GM19239 (cell line): ENCODE results near the gene MED12L.
"Not testable (repeated sequence)": the region's sequence is repeated elsewhere in the genome, so short reads cannot be mapped to it uniquely, and the experiment has no call there.

Source experiments
- DNase-seq: peaks from one replicate; pipeline ENCODE4 v3.0.0; 2011; ENCODE audit warnings: low spot score; ENCODE audit not compliant: insufficient read length
- FAIRE-seq: peaks from 2 replicates; lab custom pipeline; 2011; peaks lifted over from hg19 to GRCh38; lab: Jason Lieb, UNC

The MED12L gene

DNA sequence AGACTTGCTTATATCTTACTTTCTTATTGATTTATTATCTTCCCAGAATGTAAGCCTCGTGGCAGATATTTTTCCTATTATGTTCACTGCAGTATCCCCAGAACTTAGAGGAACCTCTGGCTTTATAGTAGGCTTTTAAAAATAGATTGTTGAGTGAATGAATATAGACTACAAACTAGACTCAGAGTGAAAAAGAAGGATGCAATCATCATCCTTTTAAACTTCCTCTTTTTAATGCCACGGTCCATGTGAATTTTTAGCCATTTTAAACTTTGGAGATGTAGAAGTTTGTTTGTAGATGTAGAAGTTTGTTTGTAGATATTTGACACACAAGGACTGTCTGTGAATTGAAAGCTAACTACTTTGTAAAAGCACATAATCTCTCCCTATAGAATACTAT, 306.3 kb downstream of the MED12L start:
- DNase-seq (no peak), FAIRE-seq (no peak)

DNA sequence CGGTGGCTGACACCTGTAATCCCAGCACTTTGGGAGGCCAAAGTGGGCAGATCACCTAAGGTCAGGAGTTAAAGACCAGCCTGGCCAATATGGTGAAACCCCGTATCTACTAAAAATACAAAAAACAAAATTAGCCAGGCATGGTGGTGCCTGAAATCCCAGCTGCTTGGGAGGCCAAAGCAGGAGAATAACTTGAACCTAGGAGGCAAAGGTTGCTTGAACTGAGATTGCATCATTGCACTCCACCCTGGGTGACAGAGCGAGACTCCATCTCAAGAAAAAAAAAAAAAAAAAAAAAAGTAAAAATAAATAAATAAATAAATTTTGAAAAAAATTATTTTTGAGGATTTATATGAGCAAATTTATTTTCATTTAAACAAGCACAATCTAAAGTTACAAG, 306.7 kb downstream of the MED12L start:
- FAIRE-seq, DNase-seq: not testable (repeated sequence)

DNA sequence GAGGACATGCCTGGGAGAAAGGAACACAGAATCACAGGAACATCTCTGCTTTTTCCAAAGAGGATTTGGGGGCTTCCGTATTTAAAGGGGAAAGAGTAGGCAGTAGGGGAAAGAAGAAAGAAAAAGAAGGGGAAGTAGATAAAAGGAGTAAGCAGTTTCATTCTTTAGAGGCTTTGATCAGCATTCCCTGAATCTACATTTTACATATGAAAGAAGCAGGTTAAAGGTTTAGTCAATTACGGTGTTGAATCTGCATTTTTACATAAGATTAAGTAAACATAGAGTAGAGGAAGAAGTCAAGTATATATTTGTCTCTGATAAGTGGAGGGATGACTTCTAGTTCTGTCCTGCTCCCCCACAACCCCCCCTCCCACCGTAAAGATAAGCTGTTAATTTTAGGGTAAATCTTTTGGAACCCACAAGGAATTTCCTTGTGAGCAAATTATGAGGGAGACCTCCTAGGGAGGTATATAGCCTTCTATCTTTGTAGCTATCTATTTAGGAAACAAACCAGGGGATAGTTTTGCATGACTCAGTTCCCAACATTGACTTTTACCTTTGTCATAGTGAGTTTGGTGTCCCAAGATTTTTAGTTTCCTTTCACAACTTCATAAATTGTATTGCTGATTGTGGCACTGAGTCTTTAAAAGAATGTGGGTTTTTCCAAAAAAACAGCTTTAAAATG, 307.8 kb downstream of the MED12L start:
- DNase-seq (no peak), FAIRE-seq (no peak)

DNA sequence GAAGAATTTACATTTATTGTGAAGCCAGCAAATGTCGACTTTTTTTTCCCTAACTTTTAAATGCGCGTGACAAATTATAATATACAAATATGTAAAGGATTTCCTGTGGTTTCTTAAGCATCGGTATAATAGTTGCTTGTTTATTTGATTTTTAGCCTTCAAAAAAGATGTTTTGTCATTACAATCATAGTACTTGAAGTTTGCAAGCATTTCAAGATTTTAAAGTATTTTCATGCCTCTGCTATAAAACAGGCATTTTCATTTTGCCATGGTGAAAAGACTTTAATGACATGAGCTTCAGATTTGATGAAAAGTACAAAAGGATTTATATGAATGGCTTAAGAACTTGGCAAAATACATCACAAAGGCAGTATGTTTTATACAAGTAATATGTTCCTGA, 308.5 kb downstream of the MED12L start:
- FAIRE-seq (no peak), DNase-seq (no peak)

DNA sequence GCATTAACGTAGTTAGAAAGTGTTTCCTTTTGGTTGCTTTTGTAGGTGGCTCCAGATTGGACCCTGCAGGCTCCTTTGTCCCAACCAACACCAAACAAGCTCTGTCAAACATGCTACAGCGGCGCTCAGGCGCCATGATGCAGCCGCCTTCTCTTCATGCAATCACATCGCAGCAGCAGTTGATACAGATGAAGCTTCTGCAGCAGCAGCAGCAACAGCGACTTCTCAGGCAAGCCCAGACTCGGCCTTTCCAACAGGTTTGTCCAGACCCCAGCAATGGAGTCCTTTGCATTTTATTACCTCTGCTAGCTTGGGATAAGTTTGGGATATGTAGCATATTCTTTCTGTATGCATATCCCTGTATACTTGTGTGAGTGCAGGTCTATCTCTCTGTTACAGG, 309.1 kb downstream of the MED12L start:
- DNase-seq, result no peak
- FAIRE-seq, result no peak

DNA sequence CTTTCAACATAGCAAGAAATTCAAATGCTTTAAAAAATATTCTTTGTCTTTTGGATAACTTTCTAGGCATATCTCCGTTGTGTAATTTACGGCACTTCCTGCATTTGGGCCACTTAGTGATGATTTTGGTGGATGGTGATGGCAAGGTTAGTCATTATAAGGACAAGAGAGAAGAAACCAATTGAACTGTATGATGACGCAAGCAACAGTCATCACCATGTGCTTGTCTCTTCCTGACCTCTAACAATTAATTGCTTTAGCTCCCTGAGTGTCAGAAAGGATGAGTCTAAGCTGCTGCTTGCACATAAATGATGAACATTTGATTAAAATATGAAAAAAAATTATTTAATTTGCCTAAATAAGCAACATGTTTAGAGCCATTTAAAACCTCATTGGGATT, 310.3 kb downstream of the MED12L start:
- FAIRE-seq, result no peak
- no peak for DNase-seq

DNA sequence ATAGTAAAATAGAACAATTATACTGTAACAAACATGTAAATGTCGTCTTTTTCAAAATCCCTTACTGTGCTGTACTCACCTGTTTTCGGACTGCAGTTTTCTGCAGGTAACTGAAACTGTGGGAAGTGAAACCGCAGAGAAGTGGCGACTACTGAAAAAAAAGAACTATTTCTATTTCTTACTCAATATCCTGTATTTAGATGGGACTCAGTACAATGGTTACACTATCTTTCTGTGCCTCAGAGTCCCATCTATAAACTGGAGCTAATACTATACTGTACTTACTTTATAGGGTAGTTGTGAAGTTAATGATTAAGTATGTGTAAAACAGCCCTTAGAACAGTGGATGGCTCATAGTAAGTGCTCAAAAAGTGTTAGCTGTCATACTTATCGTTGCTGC, 313.4 kb downstream of the MED12L start:
- no peak for DNase-seq
- peak; percentile 68 for FAIRE-seq

DNA sequence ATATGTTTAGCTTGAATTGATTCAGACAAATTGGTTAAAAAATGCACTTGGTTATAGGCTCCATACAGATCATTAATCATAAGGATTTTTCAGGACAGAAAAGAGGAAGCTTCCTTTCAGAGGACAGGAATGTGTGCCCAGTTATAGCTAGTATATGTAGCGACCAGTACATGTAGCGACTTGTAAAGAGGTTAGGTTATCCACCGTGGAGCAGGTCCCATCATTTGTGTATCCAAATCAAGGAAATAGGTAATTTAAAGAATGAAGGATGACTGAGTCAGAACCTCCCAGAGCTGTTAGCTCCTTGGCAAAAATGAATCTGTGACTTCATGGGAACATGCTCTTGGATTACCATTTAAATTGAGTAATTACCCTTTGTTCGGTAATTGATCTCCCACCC, 314.9 kb downstream of the MED12L start:
- FAIRE-seq, result no peak
- DNase-seq, result no peak

DNA sequence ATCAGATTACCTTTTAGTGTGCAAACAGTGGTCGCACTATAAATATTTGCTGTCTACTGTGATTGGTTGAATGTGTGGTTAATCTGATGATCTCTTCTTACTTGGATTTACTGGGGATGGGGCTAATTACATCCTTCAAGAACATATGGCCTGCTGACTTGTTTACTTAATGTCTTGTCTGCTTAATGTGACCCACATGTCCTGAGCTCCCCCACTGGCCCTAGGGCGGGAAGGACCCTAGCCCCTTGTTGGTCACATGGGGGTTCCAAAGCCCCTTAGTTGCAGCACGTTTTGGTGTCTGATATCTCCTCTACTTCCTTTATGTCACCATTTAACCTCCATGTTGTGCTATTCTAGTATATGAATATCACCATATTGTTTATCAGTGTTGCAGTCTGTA, 316.9 kb downstream of the MED12L start:
- DNase-seq (no peak), FAIRE-seq (no peak)

DNA sequence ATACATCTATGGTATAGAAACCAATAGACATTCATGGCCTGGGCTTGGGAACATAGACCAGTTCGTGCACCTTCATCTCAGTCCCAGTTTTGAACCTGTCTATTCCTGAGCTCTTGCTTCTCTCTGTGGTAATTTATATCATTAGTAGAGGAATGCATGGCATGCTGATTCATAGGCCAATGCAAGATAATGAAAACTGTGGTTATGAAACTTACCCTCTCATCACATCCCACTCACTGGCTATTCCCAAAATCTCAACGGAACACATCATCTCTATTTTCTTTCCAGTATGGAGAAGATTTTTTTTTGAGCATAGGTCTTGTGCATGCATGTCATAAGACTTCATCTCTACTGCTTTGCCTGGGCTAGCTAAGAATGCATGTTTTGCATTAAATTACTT, 317.8 kb downstream of the MED12L start:
- DNase-seq (no peak), FAIRE-seq (no peak)

DNA sequence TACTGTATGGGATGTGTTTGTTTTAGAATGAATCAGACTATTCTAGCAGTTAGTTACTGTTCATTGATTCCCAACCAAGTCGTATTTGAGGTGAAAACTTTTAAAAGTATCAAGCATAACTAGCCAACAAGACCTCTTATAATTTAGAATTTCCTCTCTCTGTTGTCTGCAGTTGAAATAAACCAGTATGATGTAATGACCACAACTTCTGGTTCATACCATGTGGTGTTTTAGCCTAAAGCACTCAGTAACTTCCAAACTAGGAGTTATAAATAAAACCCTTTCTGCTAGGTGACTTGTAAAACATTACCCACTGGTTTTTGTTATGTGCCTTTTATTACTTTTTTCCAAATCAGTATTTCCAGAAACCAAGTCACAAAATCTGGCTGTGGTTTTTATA, 318.9 kb downstream of the MED12L start:
- FAIRE-seq (no peak), DNase-seq (no peak)

DNA sequence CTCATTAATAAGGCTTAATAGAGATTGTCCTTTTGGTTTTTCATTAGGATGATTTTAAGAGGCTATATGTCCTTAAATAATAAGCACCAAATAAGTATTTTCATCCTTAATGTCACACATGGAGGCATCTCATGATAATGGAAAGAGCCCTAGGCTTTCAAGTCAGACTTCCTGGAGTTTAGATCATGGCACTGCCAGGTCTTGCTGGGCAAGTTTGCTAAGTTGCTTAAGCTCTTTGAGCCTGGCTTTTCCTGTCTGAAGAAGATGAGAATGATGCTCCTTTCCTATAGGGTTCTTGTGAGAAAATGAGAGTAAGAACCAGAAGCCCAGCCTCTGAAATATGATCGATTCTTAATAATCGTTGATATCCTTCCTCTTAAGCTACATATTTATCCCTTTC, 322.5 kb downstream of the MED12L start:
- FAIRE-seq (no peak), DNase-seq (no peak)

DNA sequence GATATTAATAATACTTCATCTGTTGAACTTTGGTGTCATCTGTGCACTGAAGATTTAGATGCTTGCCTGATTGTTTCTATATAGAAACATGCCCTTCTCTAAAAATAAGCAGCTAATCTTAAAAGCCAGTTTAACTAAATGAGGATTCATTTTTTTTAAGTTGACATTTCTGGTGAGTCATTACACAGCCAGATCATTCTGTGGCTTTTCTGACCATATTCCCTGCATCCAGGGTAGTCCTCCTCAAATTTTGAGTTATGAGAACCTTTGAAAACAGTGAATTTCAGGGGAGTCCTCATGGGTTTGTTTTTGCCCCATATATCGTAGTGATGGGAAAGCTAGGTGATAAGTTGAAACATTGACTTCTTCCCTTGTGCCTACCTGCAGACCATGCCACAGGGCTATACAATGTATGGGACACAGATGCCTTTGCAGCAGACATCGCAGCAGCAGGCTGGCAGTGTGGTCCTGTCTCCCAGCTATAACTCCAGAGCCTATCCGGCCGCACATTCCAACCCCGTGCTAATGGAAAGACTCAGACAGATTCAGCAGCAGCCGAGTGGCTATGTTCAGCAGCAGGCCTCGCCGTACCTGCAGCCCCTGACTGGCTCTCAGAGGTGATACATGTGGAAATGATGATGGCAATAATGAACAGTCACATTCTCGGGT, 325.6 kb downstream of the MED12L start:
- DNase-seq (no peak), FAIRE-seq (no peak)

DNA sequence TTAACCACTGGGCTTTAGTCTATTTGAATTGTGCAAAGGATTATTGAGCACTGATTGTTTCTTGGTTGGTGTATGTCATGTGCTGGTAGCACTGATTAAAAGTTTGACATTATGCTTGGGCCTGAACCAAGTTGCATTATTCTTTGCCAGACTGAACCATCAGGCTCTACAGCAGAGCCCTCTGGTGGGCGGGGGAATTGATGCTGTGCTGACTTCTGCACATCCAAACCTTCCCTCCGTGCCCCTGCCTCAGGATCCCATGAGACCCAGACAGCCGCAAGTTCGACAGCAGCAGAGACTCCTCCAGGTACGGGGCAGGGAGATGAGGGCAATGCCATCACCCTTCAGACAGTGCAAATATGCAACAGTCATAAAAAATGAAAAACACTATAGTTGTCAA, 327.5 kb downstream of the MED12L start:
- FAIRE-seq, result no peak

DNA sequence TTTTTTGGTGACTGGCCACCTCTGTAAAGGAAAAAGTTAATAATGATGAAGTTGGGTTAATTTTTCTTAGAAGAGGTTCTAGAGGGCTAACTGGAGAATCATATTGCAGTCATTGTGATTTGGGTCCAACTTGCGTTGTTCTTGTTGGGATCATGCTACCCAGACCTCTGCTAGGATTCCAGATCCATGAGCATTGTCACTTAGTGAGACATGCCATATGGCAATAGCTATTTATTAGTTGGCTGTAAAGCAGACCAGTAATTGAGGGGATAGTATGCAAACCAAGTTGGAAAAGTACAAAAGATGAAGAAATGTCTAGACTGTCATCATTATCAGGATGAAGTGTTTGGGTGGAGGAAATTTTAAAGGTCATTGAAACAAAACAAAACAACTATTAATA, 329.8 kb downstream of the MED12L start:
- no peak for DNase-seq
- no peak for FAIRE-seq

More for the DNA sequence above, 327.5 kb downstream of the MED12L start:
- no peak for DNase-seq

DNA sequence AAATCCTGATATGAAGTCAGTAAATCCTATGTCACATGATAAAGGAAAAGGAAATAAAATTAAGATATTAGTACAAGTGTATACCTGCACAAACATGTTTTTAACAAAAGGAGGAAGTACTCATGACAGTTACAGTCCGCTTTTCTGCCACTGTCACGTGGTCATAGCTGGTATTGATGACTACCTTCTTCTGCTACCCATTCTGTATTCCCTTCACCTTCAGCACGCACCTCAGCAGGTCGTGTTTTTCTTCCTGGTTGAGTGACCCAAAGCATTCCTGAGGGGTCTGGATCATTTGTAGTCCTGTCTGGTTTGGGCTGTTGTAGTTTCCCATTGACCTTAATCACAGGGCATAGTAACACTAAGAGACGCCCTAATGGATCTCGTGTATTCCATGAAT, 334.3 kb downstream of the MED12L start:
- no peak for DNase-seq
- no peak for FAIRE-seq

DNA sequence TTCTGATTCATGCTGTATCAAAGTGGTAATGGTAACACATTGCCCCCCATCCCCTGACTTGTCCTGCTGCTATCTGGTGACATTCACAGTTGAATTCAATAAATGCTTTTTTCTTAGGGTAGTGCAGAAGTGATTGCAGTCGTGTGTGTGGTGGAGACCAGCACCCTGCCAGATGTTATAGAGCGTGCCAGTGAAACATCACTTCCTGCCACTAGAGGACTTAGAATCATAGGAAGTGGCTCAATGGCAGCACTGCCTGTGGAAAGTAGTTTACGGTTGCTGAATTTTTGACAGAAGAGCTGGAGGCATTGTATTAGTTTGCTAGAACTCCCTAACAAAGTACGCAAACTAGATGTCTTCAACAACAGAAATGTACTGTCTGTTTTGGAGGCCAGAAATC, 336.5 kb downstream of the MED12L start:
- no peak for DNase-seq
- no peak for FAIRE-seq

DNA sequence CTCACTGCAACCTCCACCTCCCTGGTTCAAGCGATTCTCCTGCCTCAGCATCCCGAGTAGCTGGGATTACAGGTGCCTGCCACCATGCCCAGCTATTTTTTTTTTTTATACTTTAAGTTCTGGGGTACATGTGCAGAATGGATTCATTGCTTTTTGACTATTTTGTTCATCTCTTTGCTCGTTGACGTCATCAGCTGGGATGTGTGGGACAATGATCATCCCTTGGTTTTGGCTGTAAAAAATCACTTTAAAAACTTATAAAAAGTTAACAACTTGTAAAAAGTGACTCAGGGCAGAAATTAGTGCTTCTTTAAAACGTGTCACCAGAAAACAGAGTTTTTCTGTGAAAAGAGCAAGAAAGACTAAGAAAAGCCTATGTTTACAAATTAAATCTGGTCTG, 337.6 kb downstream of the MED12L start:
- FAIRE-seq (no peak), DNase-seq (no peak)

DNA sequence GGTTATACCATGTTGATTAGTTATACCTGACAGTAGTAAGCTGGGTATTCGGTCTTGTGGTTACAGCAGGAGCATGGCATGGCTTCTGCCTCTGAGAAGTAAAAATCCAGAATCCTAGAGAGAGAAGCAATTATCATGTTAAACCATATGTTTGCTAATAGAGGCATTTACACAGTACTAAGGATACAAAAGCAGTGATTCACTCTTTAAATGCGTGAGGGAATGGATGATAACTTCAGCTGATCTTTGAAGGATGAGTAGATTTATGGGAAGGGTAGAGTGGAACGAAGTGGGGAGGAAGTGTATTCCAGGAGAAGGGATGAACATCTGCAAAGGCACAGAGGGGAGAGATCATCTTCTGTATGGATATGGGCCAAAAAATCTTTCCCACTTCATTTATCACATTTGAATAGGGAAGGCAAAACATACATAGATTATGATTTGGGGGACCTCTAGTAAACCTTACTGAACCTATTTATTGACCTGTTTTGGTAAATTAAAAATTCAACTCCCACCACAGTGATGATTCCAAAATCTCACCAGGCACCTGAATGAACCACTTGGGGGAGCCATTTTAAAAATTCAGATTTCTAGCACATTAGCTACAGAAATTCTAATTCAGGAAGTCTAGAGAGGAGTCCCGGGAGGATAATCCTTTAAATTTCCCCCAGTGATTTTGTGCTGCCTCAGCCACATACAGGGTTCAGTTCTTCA, 340.3 kb downstream of the MED12L start:
- FAIRE-seq (no peak), DNase-seq (no peak)

DNA sequence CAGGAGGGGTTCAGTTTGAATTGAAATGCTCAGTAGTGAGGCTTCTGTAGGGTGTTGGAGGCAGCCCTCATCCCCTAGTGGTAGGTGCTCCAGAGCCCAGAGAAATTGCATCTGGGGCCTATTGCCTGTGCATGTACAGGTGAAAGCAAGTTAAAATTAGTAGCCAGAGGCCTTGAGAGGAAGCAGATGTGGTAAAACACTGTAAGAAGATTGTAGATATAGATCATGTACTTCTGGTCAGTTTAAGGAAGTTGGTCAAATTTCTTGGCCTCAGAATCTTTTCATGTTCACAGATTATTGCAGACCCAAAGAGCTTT, 340.8 kb downstream of the MED12L start:
- DNase-seq (no peak), FAIRE-seq (peak; percentile 58)

DNA sequence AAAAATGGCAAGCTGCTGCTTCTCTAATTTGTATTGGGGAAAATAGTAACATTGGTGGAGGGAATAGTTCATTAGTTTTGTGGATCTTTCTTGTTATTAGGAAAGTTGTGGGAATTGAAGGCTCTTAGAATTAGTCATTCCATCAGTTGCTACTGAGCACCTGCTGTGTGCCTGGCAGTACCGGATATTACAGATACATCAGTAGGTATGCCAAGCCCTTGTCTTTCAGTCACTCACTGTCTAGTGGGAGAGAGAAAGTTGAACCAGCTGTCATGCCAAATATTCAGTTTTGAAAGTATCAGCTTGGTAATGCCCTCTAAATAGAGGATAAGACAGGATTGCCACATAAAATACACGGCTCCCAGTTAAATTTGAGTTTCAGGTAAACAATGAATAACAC, 342.9 kb downstream of the MED12L start:
- DNase-seq, result no peak
- no peak for FAIRE-seq
